ENCODE data around the gene CRIM1. TPM values are rescaled to one million over a fixed set of nuclear protein-coding genes. Genes with fewer than 3 reads are reported as not detected.

The CRIM1 gene
- total RNA-seq, 1 donor, result 949 TPM

DNA sequence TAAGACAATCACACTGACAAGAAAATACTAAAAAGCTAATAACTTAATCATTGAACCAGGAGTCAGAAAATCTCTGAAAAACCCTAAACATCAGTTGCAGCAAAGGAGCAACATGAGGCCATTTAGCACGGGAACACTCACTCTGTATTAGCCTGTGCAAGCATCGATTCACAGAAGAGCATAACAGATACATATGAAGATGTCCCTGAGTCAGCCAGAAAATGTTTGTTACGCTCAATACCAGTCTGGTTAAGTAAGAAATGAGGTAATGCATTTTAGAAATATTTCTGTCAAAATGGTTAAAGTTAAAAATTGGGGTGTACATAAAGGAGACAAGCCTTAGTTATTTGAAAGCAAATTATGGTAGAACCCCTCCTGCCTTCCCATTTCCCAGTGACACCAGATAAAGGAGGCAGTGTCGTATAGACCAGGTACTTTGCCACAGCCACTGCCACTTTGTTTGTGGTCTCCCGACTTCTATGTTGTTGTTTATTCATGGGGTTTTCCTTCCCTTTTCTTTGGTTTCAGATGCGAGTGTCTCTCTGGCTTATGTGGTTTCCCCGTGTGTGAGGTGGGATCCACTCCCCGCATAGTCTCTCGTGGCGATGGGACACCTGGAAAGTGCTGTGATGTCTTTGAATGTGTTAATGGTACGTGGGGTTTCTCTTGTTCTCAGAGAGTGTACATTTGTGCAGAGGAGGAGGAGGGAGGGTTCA, 108.6 kb downstream of the CRIM1 start:
- DNase-seq (ENCODE audit: low read depth), result no peak
- H3K4me3 ChIP-seq (ENCODE audit: low read depth, low read length), result no peak overlapping the region
- TF ChIP-seq, protein P1, sequence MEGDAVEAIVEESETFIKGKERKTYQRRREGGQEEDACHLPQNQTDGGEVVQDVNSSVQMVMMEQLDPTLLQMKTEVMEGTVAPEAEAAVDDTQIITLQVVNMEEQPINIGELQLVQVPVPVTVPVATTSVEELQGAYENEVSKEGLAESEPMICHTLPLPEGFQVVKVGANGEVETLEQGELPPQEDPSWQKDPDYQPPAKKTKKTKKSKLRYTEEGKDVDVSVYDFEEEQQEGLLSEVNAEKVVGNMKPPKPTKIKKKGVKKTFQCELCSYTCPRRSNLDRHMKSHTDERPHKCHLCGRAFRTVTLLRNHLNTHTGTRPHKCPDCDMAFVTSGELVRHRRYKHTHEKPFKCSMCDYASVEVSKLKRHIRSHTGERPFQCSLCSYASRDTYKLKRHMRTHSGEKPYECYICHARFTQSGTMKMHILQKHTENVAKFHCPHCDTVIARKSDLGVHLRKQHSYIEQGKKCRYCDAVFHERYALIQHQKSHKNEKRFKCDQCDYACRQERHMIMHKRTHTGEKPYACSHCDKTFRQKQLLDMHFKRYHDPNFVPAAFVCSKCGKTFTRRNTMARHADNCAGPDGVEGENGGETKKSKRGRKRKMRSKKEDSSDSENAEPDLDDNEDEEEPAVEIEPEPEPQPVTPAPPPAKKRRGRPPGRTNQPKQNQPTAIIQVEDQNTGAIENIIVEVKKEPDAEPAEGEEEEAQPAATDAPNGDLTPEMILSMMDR (IDR thresholded peaks at IDR 0.05; ENCODE audit: insufficient read depth, low read depth, low read length), result no peak

DNA sequence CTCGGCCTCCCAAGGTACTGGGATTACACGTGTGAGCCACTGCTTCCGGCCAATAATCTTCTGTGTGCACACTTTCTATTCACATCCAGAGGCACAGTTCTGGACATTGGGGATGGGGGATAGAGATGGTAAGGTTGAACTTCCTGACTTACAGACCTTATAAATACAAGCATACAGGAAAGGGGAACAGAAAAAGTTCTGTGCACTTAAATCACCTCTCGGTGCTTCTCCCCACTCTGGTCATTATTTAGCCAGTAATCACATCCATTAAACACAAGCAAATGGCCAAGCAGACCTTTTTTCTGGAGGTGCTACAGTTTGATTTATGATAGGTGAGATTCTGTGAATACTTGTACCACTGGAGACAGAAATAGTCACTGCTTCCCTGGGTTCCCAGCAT, 110.6 kb downstream of the CRIM1 start:
- TF ChIP-seq, protein P1 (IDR thresholded peaks at IDR 0.05; ENCODE audit: insufficient read depth, low read depth, low read length), result no peak
- no peak for DNase-seq (ENCODE audit: low read depth)

DNA sequence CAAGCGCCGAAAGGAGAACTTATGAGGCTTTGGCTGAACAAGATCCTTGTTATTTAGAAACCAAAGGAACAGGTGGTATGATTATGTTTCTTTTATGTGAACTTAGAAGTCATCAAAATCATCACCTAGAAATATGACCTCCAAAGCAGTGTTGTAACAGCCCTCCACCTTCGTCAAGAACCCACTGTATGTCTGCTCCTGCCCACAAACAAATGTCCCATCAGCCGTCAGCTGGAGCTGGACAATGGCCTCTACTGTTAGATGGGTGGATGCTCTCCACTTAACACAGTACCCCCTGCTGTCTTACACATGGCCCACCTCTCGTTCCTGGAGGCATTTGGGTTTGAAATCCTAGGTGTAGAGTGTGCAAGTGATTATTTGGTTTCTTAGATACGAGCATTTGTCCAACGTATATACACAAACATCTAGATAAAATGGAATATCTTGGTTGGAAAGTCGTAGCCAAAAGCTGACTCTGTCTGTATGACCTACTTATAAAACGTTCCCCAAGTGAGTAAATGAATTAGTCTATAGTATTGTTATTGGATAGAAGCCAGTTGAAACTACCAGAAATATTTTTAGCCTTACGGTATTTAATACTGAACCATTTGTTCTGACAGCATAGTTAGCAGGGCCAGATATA, 113.0 kb downstream of the CRIM1 start:
- TF ChIP-seq, protein P1 (IDR thresholded peaks at IDR 0.05; ENCODE audit: insufficient read depth, low read depth, low read length), result no peak
- H3K4me3 ChIP-seq (ENCODE audit: low read depth, low read length), result no peak overlapping the region
- DNase-seq (ENCODE audit: low read depth), result no peak

More for the DNA sequence above, 110.6 kb downstream of the CRIM1 start:
- no peak overlapping the region for H3K4me3 ChIP-seq (ENCODE audit: low read depth, low read length)

DNA sequence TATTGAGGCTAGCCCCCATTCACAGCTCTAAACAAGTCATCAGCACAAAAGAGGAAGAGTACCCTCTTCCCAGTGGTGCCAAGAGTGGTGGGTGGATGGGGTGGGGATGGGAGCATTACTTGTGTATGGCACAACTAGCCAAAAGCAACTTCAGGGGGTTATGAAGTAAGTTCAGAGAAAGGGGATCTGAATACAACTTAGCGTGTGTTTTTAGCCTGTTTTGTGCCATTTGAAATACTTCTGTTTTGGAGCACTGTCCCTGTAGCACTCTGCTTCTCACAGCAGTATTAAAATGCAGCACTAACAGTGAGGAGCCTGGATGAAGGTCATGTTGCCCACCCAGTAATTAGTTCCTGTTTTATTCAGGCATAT, 113.5 kb downstream of the CRIM1 start:
- no peak for DNase-seq (ENCODE audit: low read depth)
- TF ChIP-seq, protein P1 (IDR thresholded peaks at IDR 0.05; ENCODE audit: insufficient read depth, low read depth, low read length), result no peak
- H3K4me3 ChIP-seq (ENCODE audit: low read depth, low read length), result no peak overlapping the region

DNA sequence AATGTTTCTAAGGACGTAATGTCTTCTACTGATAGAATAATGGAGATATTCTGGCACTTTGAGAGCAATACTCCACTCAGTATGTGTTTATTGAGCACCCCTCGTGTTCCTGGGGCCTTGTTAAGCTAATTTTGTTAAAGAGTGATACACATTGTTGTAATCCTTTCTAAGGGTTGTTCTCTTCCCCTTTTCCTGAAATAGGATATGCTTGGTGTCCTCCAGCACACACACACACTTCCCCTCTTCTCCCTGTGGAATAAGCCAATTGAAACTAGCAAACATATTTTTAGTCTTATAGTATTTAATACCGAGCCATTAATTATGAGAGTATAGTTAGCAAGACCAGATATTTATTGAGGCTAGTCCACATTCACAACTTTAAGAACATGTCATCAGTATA, 114.1 kb downstream of the CRIM1 start:
- TF ChIP-seq, protein P1 (IDR thresholded peaks at IDR 0.05; ENCODE audit: insufficient read depth, low read depth, low read length), result no peak
- no peak for DNase-seq (ENCODE audit: low read depth)
- no peak overlapping the region for H3K4me3 ChIP-seq (ENCODE audit: low read depth, low read length)

DNA sequence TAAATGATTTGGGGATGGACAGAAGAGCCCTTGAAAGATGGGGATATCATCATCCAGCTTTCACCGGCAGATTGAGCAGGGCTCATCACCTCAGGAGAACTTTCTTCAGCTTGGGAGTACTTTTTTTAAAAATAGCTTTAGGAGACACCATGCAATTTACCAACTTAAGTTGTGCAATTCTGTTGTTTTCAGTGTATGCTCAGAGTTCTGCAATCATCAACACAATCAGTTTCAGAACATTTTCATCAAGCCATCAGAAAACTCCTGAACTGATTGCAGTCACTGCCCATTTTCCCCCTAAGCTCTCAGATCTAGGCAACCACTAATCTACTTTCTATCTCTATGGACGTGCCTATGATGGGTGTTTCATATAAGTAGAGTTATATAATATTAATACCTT, 117.7 kb downstream of the CRIM1 start:
- no peak overlapping the region for H3K4me3 ChIP-seq (ENCODE audit: low read depth, low read length)
- TF ChIP-seq, protein P1 (IDR thresholded peaks at IDR 0.05; ENCODE audit: insufficient read depth, low read depth, low read length), result no peak
- DNase-seq (ENCODE audit: low read depth), result peak; percentile 83

Data from fibroblast of villous mesenchyme (primary cell).